Activated CD4-positive, alpha-beta memory T cell treated with anti-CD3 and anti-CD28 coated beads, Interleukin-2, amount 10 ng/mL, durations not matched to agents 7 days and 5 days (primary cell): ENCODE results near the gene SF1. TPM values are rescaled to one million over a fixed set of nuclear protein-coding genes. Genes with fewer than 3 reads are reported as not detected.
A peak's percentile ranks its signal among the peaks of the same experiment; 100 is the strongest.
"Not testable (repeated sequence)": the region's sequence is repeated elsewhere in the genome, so short reads cannot be mapped to it uniquely, and the experiment has no call there.

ENCODE experiments used
- CTCF ChIA-PET: fragments of 350-600 bp; sonication (Branson Sonifier 250); formaldehyde crosslinking; loops from one replicate; lab custom pipeline; 2021; ENCODE audit warnings: antibody characterized with exemption, inconsistent platforms; lab: Charles Lee
- POLR2A ChIA-PET: fragments of 350-600 bp; sonication (Branson Sonifier 250); formaldehyde crosslinking; loops from one replicate; lab custom pipeline; 2021; ENCODE audit warnings: antibody characterized with exemption; lab: Charles Lee
- DNase-seq: peaks from one replicate; pipeline ENCODE4 v3.0.0-alpha.2; 2020
- H3K27ac Mint-ChIP-seq: one replicate; pipeline ENCODE4 v1.8.0; 2021; ENCODE audit warnings: mild to moderate bottlenecking, mixed read lengths
- H3K27me3 Mint-ChIP-seq: one replicate; pipeline ENCODE4 v1.8.0; 2021; ENCODE audit warnings: mixed read lengths
- H3K36me3 Mint-ChIP-seq: one replicate; pipeline ENCODE4 v1.8.0; 2021; ENCODE audit warnings: low read depth, mixed read lengths
- H3K4me1 Mint-ChIP-seq: one replicate; pipeline ENCODE4 v1.8.0; 2021; ENCODE audit warnings: mixed read lengths
- H3K4me3 Mint-ChIP-seq: one replicate; pipeline ENCODE4 v1.8.0; 2021; ENCODE audit warnings: mild to moderate bottlenecking, mixed read lengths
- H3K9me3 Mint-ChIP-seq: one replicate; pipeline ENCODE4 v1.8.0; 2021; ENCODE audit warnings: mixed read lengths
- total RNA-seq, 2 experiments: library from RNA; stranded (reverse); gene quantifications; one replicate each; pipeline ENCODE4 v1.2.3, GENCODE V29; 2021

The SF1 gene
- total RNA-seq, result 100 to 1,000 TPM; 385 to 390 TPM

GRCh38 chr11:64778473-64779298, at the start of gene SF1:
Gene SF1, minus strand, starts transcription at chr11:64778542. Its CDS starts 150 bp downstream, at chr11:64778392.
- ChIA-PET CTCF (interaction anchor here (0.5 to 6.2 kb wide), 17 partner anchors 9 to 538 kb away, joined by 3 to 27 read pairs (median 4); partner anchors contain the start of genes CDC42BPG, FKBP2, RASGRP2 and TM7SF2), POLR2A (interaction anchor here (0.6 to 10.9 kb wide), 31 partner anchors 8 to 1938 kb away, joined by 3 to 197 read pairs (median 5); partner anchors contain the start of genes ARL2, ESRRA, FAU and MALAT1)
- Mint-ChIP-seq H3K27ac (peak within 1 kb of the TSS; percentile 100), H3K4me3 (peak within 1 kb of the TSS; percentile 86), H3K27me3 (no peaks in the 10 kb centered on the region), H3K9me3 (no peaks in the 10 kb centered on the region), H3K4me1 (peaks cover 57% of the 10 kb centered on the region), H3K36me3 (peaks cover 42% of the 10 kb centered on the region)
- peak; percentile 100 for DNase-seq

- ChIA-PET CTCF (interaction anchor here (0.8 kb wide), 1 partner anchor 488 kb away, joined by 3 read pairs; the partner anchor contains the start of gene CDC42EP2), POLR2A (no interaction called here)
- DNase-seq, result no peak
- H3K4me1 Mint-ChIP-seq, result no peaks in the 10 kb centered on the region
- no peak overlapping the region for H3K27ac Mint-ChIP-seq
- H3K9me3 Mint-ChIP-seq, result no peaks in the 10 kb centered on the region
- peaks cover 2% of the 10 kb centered on the region for H3K27me3 Mint-ChIP-seq
- no peak overlapping the region for H3K4me3 Mint-ChIP-seq
- no peaks in the 10 kb centered on the region for H3K36me3 Mint-ChIP-seq
Observed at GRCh38 chr11:64827451-64827839, 49.1 kb upstream of the SF1 start.

GRCh38 chr11:64826578-64827450, 48.5 kb upstream of the SF1 start:
- Mint-ChIP-seq H3K27me3 (peaks cover 2% of the 10 kb centered on the region), H3K4me1 (no peaks in the 10 kb centered on the region)

GRCh38 chr11:64826062-64826461, 47.7 kb upstream of the SF1 start:
- Mint-ChIP-seq H3K27ac (no peak overlapping the region), H3K36me3 (no peaks in the 10 kb centered on the region), H3K4me3 (no peak overlapping the region), H3K4me1 (no peaks in the 10 kb centered on the region), H3K27me3 (peaks cover 2% of the 10 kb centered on the region), H3K9me3 (no peaks in the 10 kb centered on the region)
- DNase-seq, result no peak
- ChIA-PET CTCF (interaction anchor here (0.7 to 0.9 kb wide), 3 partner anchors 10 to 90 kb away, joined by 3 to 5 read pairs (median 3); partner anchors contain the start of gene CDC42BPG), POLR2A (no interaction called here)

More at GRCh38 chr11:64826578-64827450, 48.5 kb upstream of the SF1 start:
- Mint-ChIP-seq H3K36me3 (no peaks in the 10 kb centered on the region), H3K27ac (no peak overlapping the region), H3K4me3 (no peak overlapping the region), H3K9me3 (no peaks in the 10 kb centered on the region)
- DNase-seq, result no peak
- ChIA-PET POLR2A (no interaction called here), CTCF (interaction anchor here (0.7 to 0.9 kb wide), 3 partner anchors 10 to 488 kb away, joined by 3 read pairs; partner anchors contain the start of genes CDC42BPG and CDC42EP2)

GRCh38 chr11:64823568-64824119, 45.3 kb upstream of the SF1 start:
- CTCF ChIA-PET, result no interaction called here
- H3K36me3 Mint-ChIP-seq, result no peaks in the 10 kb centered on the region

GRCh38 chr11:64817476-64817875, 39.1 kb upstream of the SF1 start:
- Mint-ChIP-seq H3K27ac (no peak overlapping the region), H3K4me1 (no peaks in the 10 kb centered on the region), H3K9me3 (no peaks in the 10 kb centered on the region), H3K27me3 (peaks cover 4% of the 10 kb centered on the region), H3K4me3 (no peak overlapping the region), H3K36me3 (no peaks in the 10 kb centered on the region)
- POLR2A ChIA-PET, result no interaction called here
- CTCF ChIA-PET, result interaction anchor here (1.1 kb wide), 1 partner anchor 98 kb away, joined by 3 read pairs; no protein-coding TSS in a partner anchor
- no peak for DNase-seq

More at GRCh38 chr11:64823568-64824119, 45.3 kb upstream of the SF1 start:
- H3K9me3 Mint-ChIP-seq, result no peaks in the 10 kb centered on the region
- POLR2A ChIA-PET, result no interaction called here
- no peak for DNase-seq
- no peak overlapping the region for H3K27ac Mint-ChIP-seq
- no peak overlapping the region for H3K4me3 Mint-ChIP-seq
- no peaks in the 10 kb centered on the region for H3K4me1 Mint-ChIP-seq
- H3K27me3 Mint-ChIP-seq, result peaks cover 2% of the 10 kb centered on the region

- POLR2A ChIA-PET, H3K36me3 Mint-ChIP-seq, H3K27ac Mint-ChIP-seq, H3K4me1 Mint-ChIP-seq, H3K9me3 Mint-ChIP-seq, H3K27me3 Mint-ChIP-seq, DNase-seq, H3K4me3 Mint-ChIP-seq: not testable (repeated sequence)
- CTCF ChIA-PET, result interaction anchor here (1.0 kb wide), 1 partner anchor 29 kb away, joined by 3 read pairs; no protein-coding TSS in a partner anchor
Observed at GRCh38 chr11:64815433-64815832, 37.1 kb upstream of the SF1 start.

- POLR2A ChIA-PET, result no interaction called here
- Mint-ChIP-seq H3K36me3 (peaks cover 4% of the 10 kb centered on the region), H3K27me3 (peaks cover 4% of the 10 kb centered on the region), H3K4me3 (no peak overlapping the region), H3K27ac (no peak overlapping the region), H3K4me1 (peaks cover 12% of the 10 kb centered on the region), H3K9me3 (no peaks in the 10 kb centered on the region)
- CTCF ChIA-PET, result no interaction called here
- DNase-seq, result no peak
Observed at GRCh38 chr11:64814712-64815187, 36.4 kb upstream of the SF1 start.

GRCh38 chr11:64813826-64814225, 35.5 kb upstream of the SF1 start:
- Mint-ChIP-seq H3K4me3 (no peak overlapping the region), H3K9me3 (no peaks in the 10 kb centered on the region), H3K4me1 (peaks cover 19% of the 10 kb centered on the region), H3K27ac (no peak overlapping the region), H3K27me3 (peaks cover 4% of the 10 kb centered on the region), H3K36me3 (peaks cover 4% of the 10 kb centered on the region)
- ChIA-PET POLR2A (no interaction called here), CTCF (interaction anchor here (0.7 kb wide), 1 partner anchor 74 kb away, joined by 3 read pairs; no protein-coding TSS in a partner anchor)
- no peak for DNase-seq

GRCh38 chr11:64810891-64811272, 32.5 kb upstream of the SF1 start:
- H3K27ac Mint-ChIP-seq, result peak overlapping the region; percentile 72
- ChIA-PET CTCF (interaction anchor here (0.9 to 1.9 kb wide), 7 partner anchors 11 to 122 kb away, joined by 3 to 6 read pairs (median 4); partner anchors contain the start of gene CDC42BPG), POLR2A (interaction anchor here (0.7 to 1.4 kb wide), 14 partner anchors 8 to 306 kb away, joined by 3 to 13 read pairs (median 3); partner anchors contain the start of genes MAP4K2, RASGRP2, SF1 and ZNHIT2)
- DNase-seq, result peak; percentile 69
- H3K9me3 Mint-ChIP-seq, result no peaks in the 10 kb centered on the region
- H3K4me3 Mint-ChIP-seq, result peak overlapping the region; percentile 97
- H3K27me3 Mint-ChIP-seq, result peaks cover 4% of the 10 kb centered on the region
- peaks cover 13% of the 10 kb centered on the region for H3K36me3 Mint-ChIP-seq
- peaks cover 25% of the 10 kb centered on the region for H3K4me1 Mint-ChIP-seq

- H3K9me3 Mint-ChIP-seq, result no peaks in the 10 kb centered on the region
- H3K27me3 Mint-ChIP-seq, result peaks cover 4% of the 10 kb centered on the region
- peak; percentile 85 for DNase-seq
- H3K4me1 Mint-ChIP-seq, result peaks cover 25% of the 10 kb centered on the region
- peaks cover 18% of the 10 kb centered on the region for H3K36me3 Mint-ChIP-seq
- H3K27ac Mint-ChIP-seq, result peak within 1 kb of the TSS; percentile 72
- ChIA-PET CTCF (interaction anchor here (0.9 to 1.9 kb wide), 11 partner anchors 10 to 361 kb away, joined by 3 to 6 read pairs (median 3); partner anchors contain the start of genes ARL2, CDC42BPG and SF1), POLR2A (interaction anchor here (0.7 to 1.4 kb wide), 15 partner anchors 8 to 1969 kb away, joined by 3 to 13 read pairs (median 3); partner anchors contain the start of genes MAP4K2, RASGRP2, SF1 and ZNHIT2)
- H3K4me3 Mint-ChIP-seq, result peak within 1 kb of the TSS; percentile 97
Observed at GRCh38 chr11:64810271-64810890, 32.0 kb upstream of the SF1 start, which contains the start of gene MEN1. Gene MEN1, minus strand, starts transcription at chr11:64810551. Its CDS starts 442 bp downstream, at chr11:64810109.
